Natural killer cell (primary cell): ENCODE measurements around the gene PRKN. TPM values are rescaled to one million over a fixed set of nuclear protein-coding genes. Genes with fewer than 3 reads are reported as not detected.

ENCODE experiments used
- ATAC-seq, 3 donors: fragments of 150-1000 bp in 2 of 3; fragments of 200-7000 bp in 1 of 3; cut with Tn5 transposase; 1 replicate in 1 of 3; 2 replicates in 2 of 3; pipeline ENCODE4 v1.10.0; 2021; ENCODE audit warnings: mild to moderate bottlenecking in 2 of 3, moderate library complexity in 2 of 3
- DNase-seq, 2 donors: peaks; one replicate each; pipeline versions ENCODE4 v3.0.0 to v3.0.0-alpha.2; 2013 to 2021; ENCODE audit warnings: mixed read lengths in 1 of 2
- H3K27ac ChIP-seq: one replicate; pipeline ENCODE4 v1.5.1; 2013; ENCODE audit warnings: mild to moderate bottlenecking, low read length
- H3K27me3 ChIP-seq: one replicate; pipeline ENCODE4 v1.6.1; 2013; ENCODE audit warnings: low read length; ENCODE audit not compliant: control insufficient read depth, insufficient read depth
- H3K36me3 ChIP-seq: one replicate; pipeline ENCODE4 v1.6.1; 2013; ENCODE audit warnings: low read length; ENCODE audit not compliant: control insufficient read depth, insufficient read depth
- H3K4me1 ChIP-seq: one replicate; pipeline ENCODE4 v1.6.1; 2013; ENCODE audit warnings: low read length; ENCODE audit not compliant: control insufficient read depth, insufficient read depth
- H3K4me3 ChIP-seq: one replicate; pipeline ENCODE4 v1.5.1; 2013; ENCODE audit warnings: low read length
- H3K9me3 ChIP-seq: one replicate; pipeline ENCODE4 v1.6.1; 2013; ENCODE audit warnings: low read length; ENCODE audit not compliant: control insufficient read depth, insufficient read depth
- H3K27ac Mint-ChIP-seq, 2 donors: one replicate each; pipeline ENCODE4 v1.8.0; 2022; ENCODE audit warnings: mild to moderate bottlenecking in 2 of 2, mixed read lengths in 2 of 2, moderate library complexity in 1 of 2
- H3K27me3 Mint-ChIP-seq, 2 donors: one replicate each; pipeline ENCODE4 v1.8.0; 2022; ENCODE audit warnings: low read depth in 2 of 2, mixed read lengths in 2 of 2
- H3K36me3 Mint-ChIP-seq: one replicate; pipeline ENCODE4 v1.8.0; 2022; ENCODE audit warnings: mixed read lengths
- H3K4me1 Mint-ChIP-seq, 2 donors: one replicate each; pipeline ENCODE4 v1.8.0; 2022; ENCODE audit warnings: mixed read lengths in 2 of 2
- H3K4me3 Mint-ChIP-seq: one replicate; pipeline ENCODE4 v1.8.0; 2022; ENCODE audit warnings: mild to moderate bottlenecking, moderate library complexity, mixed read lengths
- H3K9me3 Mint-ChIP-seq, 2 donors: one replicate each; pipeline ENCODE4 v1.8.0; 2022; ENCODE audit warnings: mixed read lengths in 2 of 2
- WGBS: methylation state at CpG from one replicate; pipeline ENCODE4 v1.1.7; 2013; ENCODE audit warnings: missing lambda C conversion rate; ENCODE audit not compliant: insufficient coverage; 5-methylcytosine and 5-hydroxymethylcytosine counted together
- intact Hi-C: fragments of 100-400 bp; cut with micrococcal nuclease; formaldehyde crosslinking; loops from one replicate; pipeline ENCODE4 v1.14.2; 2022
- total RNA-seq, 4 donors: library from RNA; stranded (reverse); fragments of 120-200 nt in 1 of 4; gene quantifications; one replicate each; pipeline versions ENCODE4 v1.2.3 to v1.2.4, GENCODE V29; 2013 to 2022
- TF ChIP-seq, protein P1 (sequence below): fragments of 200-600 bp; IDR thresholded peaks from one replicate; pipeline ENCODE4 v1.8.0; 2022; ENCODE audit warnings: antibody characterized with exemption

PRKN gene
- total RNA-seq, 3 donors from 2014 or later (not counting 1 experiment from before 2014, with no cell fraction given) = 1.4 to 1.9 (median 1.9) TPM

DNA sequence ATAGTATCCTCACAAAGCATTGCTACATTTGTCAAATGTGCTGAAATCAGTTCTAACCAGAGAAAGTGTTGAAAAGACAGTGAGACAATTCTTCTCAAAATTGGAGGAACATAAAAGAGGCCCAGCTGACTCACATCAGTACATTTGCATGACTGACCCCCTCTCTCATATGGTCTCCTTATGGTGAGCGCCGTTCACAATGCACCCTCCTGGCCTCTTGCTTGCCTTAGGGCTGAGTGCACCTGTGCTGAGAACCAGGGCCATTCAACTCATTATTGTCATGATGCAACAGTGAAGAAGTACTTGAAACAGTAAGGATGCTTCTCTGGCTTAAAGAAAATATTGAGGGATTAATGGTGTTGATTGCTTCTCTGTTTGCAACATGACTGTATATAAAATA, 1078.5 kb downstream of the PRKN start:
- intact Hi-C loops = no loop called here
- DNase-seq = no peak
- no peak for ATAC-seq
- Histone ChIP-seq H3K4me3 (no peak overlapping the region), H3K9me3 (no peaks in the 10 kb centered on the region), H3K27me3 (no peaks in the 10 kb centered on the region), H3K4me1 (no peaks in the 10 kb centered on the region), H3K27ac (no peak overlapping the region), H3K36me3 (no peaks in the 10 kb centered on the region)
- H3K27ac Mint-ChIP-seq = no peak overlapping the region
- 100% methylated on average over 2 of the region's 2 CpGs for WGBS
- H3K9me3 Mint-ChIP-seq = peaks cover 2 to 7% of the 10 kb centered on the region in 2 donors
- H3K4me3 Mint-ChIP-seq = no peak overlapping the region
- H3K4me1 Mint-ChIP-seq = no peaks in the 10 kb centered on the region
- H3K36me3 Mint-ChIP-seq = no peaks in the 10 kb centered on the region
- H3K27me3 Mint-ChIP-seq = peaks cover 0 to 3% of the 10 kb centered on the region in 2 donors
- TF ChIP-seq, protein P1, sequence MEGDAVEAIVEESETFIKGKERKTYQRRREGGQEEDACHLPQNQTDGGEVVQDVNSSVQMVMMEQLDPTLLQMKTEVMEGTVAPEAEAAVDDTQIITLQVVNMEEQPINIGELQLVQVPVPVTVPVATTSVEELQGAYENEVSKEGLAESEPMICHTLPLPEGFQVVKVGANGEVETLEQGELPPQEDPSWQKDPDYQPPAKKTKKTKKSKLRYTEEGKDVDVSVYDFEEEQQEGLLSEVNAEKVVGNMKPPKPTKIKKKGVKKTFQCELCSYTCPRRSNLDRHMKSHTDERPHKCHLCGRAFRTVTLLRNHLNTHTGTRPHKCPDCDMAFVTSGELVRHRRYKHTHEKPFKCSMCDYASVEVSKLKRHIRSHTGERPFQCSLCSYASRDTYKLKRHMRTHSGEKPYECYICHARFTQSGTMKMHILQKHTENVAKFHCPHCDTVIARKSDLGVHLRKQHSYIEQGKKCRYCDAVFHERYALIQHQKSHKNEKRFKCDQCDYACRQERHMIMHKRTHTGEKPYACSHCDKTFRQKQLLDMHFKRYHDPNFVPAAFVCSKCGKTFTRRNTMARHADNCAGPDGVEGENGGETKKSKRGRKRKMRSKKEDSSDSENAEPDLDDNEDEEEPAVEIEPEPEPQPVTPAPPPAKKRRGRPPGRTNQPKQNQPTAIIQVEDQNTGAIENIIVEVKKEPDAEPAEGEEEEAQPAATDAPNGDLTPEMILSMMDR = no peak

DNA sequence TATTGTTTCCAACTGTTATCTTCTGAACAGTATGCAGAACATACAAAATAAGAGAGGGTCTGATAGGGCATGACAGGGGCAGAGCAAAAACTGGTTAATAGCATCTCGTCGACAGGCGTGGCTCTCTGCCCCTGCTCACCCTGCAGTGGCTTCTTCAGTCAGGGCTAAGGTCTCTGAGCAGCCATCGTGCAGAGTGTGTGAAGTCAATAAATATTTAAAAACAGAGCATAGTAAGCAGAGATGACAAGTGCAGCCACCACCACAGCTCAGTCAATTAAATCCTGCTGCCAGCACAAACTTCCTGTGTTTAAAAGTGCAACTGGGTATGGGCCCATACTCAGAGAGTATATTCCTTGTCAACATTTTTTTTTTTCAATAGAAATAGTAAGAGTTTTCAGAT, 1080.3 kb downstream of the PRKN start:
- no peak overlapping the region for H3K27ac Mint-ChIP-seq
- H3K4me1 Mint-ChIP-seq = no peaks in the 10 kb centered on the region
- no peaks in the 10 kb centered on the region for H3K36me3 Mint-ChIP-seq
- Histone ChIP-seq H3K9me3 (no peaks in the 10 kb centered on the region), H3K4me3 (no peak overlapping the region), H3K4me1 (no peaks in the 10 kb centered on the region), H3K27me3 (no peaks in the 10 kb centered on the region), H3K36me3 (no peaks in the 10 kb centered on the region), H3K27ac (no peak overlapping the region)
- intact Hi-C loops = no loop called here
- TF ChIP-seq, protein P1 = no peak
- H3K4me3 Mint-ChIP-seq = no peak overlapping the region
- peaks cover 0 to 6% of the 10 kb centered on the region in 2 donors for H3K27me3 Mint-ChIP-seq
- ATAC-seq (no peak), DNase-seq (no peak)
- WGBS = 90% methylated on average over 4 of the region's 4 CpGs
- H3K9me3 Mint-ChIP-seq = peaks cover 2 to 7% of the 10 kb centered on the region in 2 donors

DNA sequence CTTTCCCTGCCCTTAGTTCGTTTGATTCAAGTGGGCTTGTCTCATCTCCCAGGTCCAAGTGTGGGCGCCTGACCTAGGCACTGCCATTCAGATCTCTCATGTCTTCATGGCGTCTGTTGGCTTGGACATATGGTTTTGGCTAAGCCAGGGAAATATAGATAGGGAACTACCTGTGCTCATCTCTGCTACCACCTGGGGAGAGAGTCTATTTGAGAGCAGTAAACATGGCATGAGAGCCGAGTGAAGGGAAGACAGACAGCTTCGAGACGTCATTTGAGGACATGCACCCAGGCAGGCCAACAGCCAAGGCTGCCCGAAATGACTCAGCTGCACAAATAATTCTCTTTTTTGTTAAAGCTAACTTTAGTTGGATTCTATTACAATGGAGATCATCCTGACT, 1083.0 kb downstream of the PRKN start:
- ATAC-seq (no peak), DNase-seq (no peak)
- Histone ChIP-seq H3K9me3 (no peaks in the 10 kb centered on the region), H3K27ac (no peak overlapping the region), H3K4me1 (no peaks in the 10 kb centered on the region), H3K36me3 (no peaks in the 10 kb centered on the region), H3K4me3 (no peak overlapping the region), H3K27me3 (no peaks in the 10 kb centered on the region)
- Mint-ChIP-seq H3K27me3 (peaks cover 5 to 11% of the 10 kb centered on the region in 2 donors), H3K4me1 (no peaks in the 10 kb centered on the region), H3K27ac (no peak overlapping the region), H3K4me3 (no peak overlapping the region), H3K9me3 (peaks cover 2 to 4% of the 10 kb centered on the region in 2 donors), H3K36me3 (no peaks in the 10 kb centered on the region)
- TF ChIP-seq, protein P1 = no peak
- intact Hi-C loops = no loop called here
- 89% methylated on average over 7 of the region's 7 CpGs for WGBS

DNA sequence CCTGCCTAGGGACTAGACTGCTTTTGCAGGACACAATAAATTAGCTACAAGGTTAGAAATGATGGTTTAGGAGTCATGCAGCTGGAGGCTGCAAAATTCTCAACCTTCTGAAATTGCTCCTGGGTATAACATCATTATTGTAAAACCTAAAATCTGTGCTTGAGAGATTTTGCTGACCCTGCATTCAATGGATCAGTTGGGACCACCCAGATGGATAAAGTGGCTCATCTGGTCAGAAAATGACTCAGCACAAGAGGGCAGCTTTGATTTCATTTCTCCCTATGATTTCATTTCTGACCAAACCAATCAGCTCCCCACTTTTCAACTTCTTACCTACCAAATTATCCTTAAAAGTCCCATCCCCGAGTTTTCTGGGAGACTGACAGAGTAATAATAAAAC, 1086.4 kb downstream of the PRKN start:
- TF ChIP-seq, protein P1 = no peak
- WGBS = 69% methylated on average over 1 of the region's 1 CpG
- Histone ChIP-seq H3K4me1 (no peaks in the 10 kb centered on the region), H3K4me3 (no peak overlapping the region), H3K27ac (no peak overlapping the region), H3K9me3 (no peaks in the 10 kb centered on the region), H3K27me3 (no peaks in the 10 kb centered on the region), H3K36me3 (no peaks in the 10 kb centered on the region)
- Mint-ChIP-seq H3K9me3 (peaks cover 2 to 4% of the 10 kb centered on the region in 2 donors), H3K4me1 (no peaks in the 10 kb centered on the region), H3K27ac (no peak overlapping the region), H3K27me3 (peaks cover 5 to 15% of the 10 kb centered on the region in 2 donors), H3K36me3 (no peaks in the 10 kb centered on the region), H3K4me3 (no peak overlapping the region)
- DNase-seq = no peak
- ATAC-seq = no peak
- intact Hi-C loops = no loop called here
